GM19035 (cell line): ENCODE data around the gene RRAGA.

Experiments used
- ATAC-seq: cut with Tn5 transposase; IDR thresholded peaks from one replicate; pipeline ENCODE4 v1.9.1; 2021; ENCODE audit not compliant: unreplicated experiment

The RRAGA gene

GRCh38 chr9:19048966-19049916, at the start of gene RRAGA:
Gene RRAGA, plus strand, starts transcription at chr9:19049427. Its CDS starts 233 bp downstream, at chr9:19049660.
- ATAC-seq: peak; percentile 92

DNA sequence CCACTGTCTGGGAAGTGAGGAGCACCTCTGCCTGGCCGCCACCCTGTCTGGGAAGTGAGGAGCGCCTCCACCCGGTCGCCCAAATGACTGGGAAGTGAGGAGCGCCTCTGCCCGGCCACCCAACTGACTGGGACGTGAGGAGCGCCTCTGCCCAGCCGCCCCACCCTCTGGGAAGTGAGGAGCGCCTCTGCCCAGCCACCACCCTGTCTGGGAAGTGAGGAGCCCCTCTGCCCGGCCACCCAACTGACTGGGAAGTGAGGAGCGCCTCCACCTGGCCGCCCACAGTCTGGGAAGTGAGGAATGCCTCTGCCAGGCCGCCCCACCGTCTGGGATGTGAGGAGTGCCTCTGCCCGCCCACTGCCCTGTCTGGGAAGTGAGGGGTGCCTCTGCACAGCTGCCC, 49.1 kb upstream of the RRAGA start:
- no peak for ATAC-seq

DNA sequence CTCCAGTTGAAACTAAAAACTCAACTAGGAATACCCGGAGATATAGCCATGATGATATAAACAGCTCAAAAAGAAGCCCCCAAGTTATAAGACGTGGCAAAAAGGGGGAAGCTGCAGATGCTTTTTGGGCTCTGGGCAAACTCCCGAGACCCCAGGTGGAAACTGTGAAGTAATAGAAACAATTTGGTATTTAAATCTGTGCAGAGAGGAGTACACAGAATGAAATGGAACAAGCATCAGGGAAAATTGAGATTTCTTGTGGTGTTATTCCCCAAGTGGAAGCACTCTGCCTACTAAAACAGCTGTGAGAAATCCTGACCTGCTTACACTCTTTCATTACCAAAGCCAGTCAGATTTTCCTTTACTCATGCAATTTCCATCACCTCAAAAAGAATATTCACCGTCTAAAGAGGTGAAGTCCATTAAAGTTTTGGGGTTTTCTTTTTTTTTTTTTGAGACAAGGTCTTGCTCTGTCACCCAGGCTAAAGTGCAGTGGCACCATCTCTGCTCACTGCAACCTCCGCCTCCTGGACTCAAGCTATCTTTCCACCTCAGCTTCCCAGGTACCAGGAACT, 39.7 kb upstream of the RRAGA start:
- no peak for ATAC-seq

DNA sequence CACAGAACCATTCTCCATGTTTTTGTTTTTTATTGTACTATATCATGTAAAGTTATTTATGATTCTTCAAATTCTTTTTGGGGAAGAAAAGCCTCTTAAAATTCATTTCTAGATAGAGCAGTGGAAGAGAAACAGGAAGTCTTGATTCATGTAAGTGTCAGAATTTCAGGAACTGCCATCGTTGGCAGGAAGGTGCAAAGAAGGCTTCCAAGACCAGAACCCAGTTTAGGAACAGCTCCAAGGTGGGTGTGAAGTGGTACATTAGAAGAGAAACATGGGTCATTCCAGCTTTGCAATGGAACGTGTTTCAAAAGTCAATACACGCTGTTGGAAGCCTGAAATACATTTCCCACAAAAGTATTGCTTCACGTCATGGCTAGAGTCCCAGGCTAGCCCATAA, 31.0 kb upstream of the RRAGA start:
- ATAC-seq: no peak

GRCh38 chr9:19020886-19021455, 28.3 kb upstream of the RRAGA start:
- ATAC-seq: no peak

DNA sequence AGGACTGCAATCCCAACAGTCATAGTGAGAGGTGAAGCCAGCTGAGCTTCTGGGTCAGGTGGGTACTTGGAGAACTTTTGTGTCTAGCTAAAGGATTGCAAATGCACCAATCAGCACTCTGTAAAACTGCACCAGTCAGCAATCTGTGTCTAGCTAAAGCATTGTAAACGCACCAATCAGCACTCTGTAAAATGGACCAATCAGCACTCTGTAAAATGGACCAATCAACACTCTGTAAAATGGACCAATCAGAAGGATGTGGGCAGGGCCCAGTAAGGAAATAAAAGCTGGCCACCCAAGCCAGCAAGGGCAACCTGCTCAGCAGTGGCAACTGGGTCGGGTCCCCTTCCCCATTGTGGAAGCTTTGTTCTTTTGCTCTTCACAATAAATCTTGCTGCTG, 27.6 kb upstream of the RRAGA start:
- ATAC-seq: peak; percentile 21

- ATAC-seq: peak; percentile 52
Observed at GRCh38 chr9:19022206-19022605, 27.0 kb upstream of the RRAGA start.

GRCh38 chr9:19023078-19023477, 26.1 kb upstream of the RRAGA start:
- no peak for ATAC-seq

DNA sequence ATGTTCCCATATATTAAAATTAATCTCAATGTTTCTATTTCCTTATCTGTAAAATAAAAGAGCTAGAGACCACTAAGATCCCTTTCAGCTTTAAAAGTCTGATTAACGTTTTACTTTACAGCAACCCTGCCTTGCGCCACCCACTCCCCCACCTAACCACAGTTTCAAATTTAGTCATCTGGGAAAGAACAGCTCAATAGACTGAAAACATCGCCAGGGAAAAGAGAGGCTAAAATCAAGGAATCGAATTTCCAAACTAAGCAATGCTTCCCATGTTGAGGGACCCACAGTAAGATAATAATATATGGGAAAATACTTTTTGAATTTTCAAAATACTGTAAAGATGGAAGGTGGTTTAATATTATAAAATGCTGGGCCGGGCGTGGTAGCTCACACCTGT, 22.9 kb upstream of the RRAGA start:
- no peak for ATAC-seq

- no peak for ATAC-seq
Observed at GRCh38 chr9:19027825-19028224, 21.4 kb upstream of the RRAGA start.

DNA sequence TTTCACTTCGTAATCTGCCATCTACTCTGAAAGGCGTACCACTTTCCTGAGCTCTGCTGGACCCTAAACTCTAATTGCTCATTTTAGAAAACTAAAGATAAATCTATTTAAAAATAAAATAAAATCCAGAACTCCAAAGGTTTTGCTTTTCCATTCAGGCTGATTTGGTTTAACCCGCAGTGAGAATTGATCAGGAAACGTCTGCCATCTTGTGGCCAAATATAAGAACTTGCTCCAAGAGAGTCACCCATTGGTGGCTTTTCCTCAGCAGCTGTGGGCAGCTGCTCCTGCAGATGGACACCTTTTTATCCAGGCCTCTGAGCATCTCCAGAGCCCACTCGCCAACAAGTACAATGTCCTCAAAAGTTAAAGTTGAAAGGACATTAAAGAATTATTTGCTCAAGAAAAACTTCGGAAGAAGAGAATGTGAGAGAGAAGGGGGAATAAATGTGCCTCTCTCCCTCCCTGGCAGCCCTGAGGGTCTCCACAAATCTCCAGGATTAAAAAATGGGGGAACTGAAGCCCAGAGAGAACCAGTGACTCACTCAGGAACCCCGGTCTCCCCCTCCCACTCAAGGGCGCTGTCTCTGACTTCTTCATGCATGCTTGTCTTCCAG, 20.3 kb upstream of the RRAGA start:
- ATAC-seq: peak; percentile 46

DNA sequence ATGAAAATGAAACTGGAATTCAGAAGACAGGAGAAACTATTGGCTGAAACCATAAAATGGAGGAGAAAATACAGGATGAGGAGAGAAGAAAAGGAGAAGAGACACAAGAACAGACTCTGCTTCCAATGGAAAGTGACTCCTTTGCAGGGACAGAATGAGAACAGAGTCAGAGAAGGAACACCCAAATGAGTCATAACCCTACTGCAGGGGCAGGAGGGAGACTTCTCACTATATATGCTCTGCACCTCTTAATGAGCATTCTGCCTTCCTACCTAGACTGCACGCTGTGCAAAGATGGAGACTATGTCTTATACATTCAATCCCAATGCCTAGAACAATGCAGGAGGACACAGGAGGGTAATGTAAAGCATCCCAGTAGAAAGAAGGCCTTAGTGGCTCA, 18.3 kb upstream of the RRAGA start:
- ATAC-seq: peak; percentile 49

GRCh38 chr9:19032406-19032805, 16.8 kb upstream of the RRAGA start:
- ATAC-seq: no peak

- no peak for ATAC-seq
Observed at GRCh38 chr9:19033015-19033414, 16.2 kb upstream of the RRAGA start, which contains the start of gene SAXO1. Gene SAXO1, minus strand, starts transcription at chr9:19033209. Its CDS starts 301 bp downstream, at chr9:19032908.

DNA sequence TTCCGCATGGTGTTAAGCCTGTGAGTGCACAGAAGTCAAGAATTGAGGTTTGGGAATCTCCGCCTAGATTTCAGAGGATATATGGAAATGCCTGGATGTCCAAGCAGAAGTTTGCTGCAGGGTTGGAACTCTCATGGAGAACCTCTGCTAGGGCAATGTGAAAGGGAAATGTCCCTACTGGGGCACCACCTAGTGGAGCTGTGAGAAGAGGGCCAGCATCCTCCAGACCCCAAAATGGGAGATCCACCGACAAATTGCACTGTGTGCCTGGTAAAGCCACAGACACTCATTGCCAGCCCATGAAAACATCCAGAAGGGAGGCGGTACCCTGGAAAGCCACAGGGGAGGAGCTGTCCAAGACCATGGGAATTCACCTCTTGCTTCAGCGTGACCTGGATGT, 12.6 kb upstream of the RRAGA start:
- ATAC-seq: no peak

- ATAC-seq: no peak
Observed at GRCh38 chr9:19049917-19050636, 850 bp downstream of the RRAGA start.

DNA sequence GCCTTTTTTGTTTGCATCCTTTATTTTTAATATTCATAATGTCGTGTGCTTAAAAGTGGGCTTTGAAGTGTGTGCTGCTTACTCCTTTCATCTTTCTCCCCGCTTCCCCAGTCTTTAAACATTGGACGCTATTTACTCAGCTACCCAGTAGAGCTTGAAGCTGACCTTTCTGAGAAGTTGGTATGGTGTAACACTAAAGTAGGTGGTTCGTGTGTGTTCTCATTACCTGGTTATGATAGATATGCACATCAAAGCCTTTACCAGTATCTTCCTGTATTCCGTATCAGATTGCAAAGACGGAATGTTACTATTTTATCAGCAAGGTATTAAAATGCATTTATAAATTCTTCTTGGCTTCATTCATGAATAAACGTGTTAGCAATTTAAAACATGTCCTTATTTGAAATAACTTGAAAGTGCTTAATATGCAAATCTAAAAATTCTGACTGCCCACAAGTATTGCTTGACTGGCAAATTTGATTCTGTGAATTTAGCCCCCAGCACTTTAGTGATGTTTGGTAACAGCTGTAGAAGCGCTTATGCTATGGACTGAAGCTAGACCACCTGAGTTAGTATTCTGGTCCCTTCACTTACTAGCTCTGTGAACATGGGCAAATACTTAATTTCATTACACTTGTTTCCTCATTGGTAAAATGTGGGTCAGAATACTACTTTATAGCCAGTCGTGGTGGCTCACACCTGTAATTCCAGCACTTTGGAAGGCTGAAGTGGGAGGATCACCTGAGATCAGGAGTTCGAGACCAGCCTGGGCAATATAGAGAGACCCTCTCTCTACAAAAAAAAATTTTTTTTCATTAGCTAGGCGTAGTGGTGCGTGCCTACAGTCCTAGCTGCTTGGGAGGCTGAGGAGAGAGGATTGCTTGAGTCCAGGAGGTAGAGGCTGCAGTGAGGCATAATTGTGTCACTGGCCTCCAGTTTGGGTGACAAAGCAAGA, 1.7 kb downstream of the RRAGA start:
- no peak for ATAC-seq

- no peak for ATAC-seq
Observed at GRCh38 chr9:19057033-19057432, 7.8 kb downstream of the RRAGA start.

DNA sequence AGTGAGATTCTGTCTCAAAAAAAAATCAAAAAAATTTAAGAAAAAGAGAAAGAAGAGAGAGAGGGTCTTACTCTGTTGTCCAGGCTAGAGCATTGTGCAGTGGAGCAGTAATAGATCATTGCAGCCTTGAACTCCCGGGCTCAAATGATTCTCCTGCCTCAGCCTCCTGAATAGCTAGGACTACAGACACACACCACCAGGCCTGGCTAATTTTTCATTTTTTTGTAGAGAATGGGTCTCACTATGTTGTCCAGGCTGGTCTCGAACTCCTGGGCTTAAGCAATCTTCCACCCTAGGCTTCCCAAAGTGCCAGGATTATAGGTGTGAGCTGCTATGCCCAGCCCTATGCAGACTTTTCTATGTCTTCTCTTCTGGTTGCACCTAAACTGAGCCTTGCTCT, 25.0 kb downstream of the RRAGA start:
- no peak for ATAC-seq

DNA sequence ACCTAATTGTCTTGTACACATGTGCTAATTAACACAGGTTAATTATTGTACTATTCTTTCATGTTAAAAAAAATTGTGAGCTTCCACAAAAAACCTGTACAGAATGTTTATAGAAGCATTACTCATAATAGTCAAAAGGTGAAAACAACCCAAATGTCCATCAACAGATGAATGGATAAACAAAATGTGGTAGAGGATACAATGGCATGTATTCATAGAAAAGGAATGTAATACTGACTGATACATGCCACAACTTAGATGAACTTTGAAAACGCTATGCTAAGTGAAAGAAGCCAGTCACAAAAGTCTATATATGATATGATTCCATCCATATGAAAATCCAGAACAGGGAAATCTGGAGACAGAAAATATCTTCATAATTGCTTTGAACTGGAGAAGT, 25.6 kb downstream of the RRAGA start:
- ATAC-seq: no peak
